Measurements from ENCODE around the gene ATL1. TPM values are rescaled to one million over a fixed set of nuclear protein-coding genes. Genes with fewer than 3 reads are reported as not detected.

ATL1 gene
- 1.3 and 1.6 TPM in 2 replicates for total RNA-seq

GRCh38 chr14:50559990-50560930 lies at the start of gene ATL1:
Gene ATL1 (plus strand): TSS chr14:50560145. CDS start chr14:50560266, 121 bp downstream.

GRCh38 chr14:50532502-50533240 lies 27.3 kb upstream of the ATL1 start, which contains the start of gene MAP4K5:
Gene MAP4K5 (minus strand): TSS chr14:50532569. CDS start chr14:50532049, 520 bp downstream.

GRCh38 chr14:50667996-50668825 lies 108.3 kb downstream of the ATL1 start, which contains the start of gene SAV1:
Gene SAV1 (minus strand): TSS chr14:50668306. CDS start chr14:50667967, 339 bp downstream.

Small RNA genes lying within 50 kb of the gene (small RNA-seq; reads per million reads assigned to genes)
- gene RN7SL452P: not detected
- not detected for gene SNRPGP1

Other genes with a start within 250 kb of the ATL1 start
- 2.3 and 3.9 TPM in 2 replicates for gene L2HGDH, start 247.9 kb upstream of the ATL1 start, total RNA-seq
- 6.6 and 8.8 TPM in 2 replicates for gene DMAC2L, start 247.8 kb upstream of the ATL1 start, total RNA-seq
- 13.1 and 13.5 TPM in 2 replicates for gene CDKL1, start 163.3 kb upstream of the ATL1 start, total RNA-seq
- gene MAP4K5, start 27.6 kb upstream of the ATL1 start, total RNA-seq: 72.9 and 76.4 TPM in 2 replicates
- gene SAV1, start 108.2 kb downstream of the ATL1 start, total RNA-seq: 18.9 and 30.6 TPM in 2 replicates